Measurements from ENCODE around the gene SERINC5.

DNA sequence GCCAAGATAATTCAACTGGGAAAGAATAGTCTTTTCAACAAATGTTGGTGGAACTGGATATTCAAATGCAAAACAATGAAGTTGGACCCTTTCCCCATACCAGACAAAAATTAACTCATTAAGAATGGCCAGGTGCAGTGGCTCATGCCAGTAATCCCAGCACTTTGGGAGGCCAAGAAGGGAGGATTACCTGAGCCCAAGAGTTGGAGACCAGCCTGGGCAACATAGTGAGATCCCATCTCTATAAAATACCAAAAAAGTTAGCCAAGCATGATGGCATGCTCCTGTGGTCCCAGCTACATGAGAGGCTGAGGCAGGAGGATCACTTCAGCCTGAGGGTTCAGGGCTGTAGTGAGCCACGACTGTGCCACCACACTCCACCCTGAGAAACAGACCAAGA, 24.2 kb downstream of the SERINC5 start:
- no peak for TF ChIP-seq EZH2 (IDR thresholded peaks at IDR 0.05; ENCODE audit: low read length, unreplicated experiment)
- TF ChIP-seq, protein P1, sequence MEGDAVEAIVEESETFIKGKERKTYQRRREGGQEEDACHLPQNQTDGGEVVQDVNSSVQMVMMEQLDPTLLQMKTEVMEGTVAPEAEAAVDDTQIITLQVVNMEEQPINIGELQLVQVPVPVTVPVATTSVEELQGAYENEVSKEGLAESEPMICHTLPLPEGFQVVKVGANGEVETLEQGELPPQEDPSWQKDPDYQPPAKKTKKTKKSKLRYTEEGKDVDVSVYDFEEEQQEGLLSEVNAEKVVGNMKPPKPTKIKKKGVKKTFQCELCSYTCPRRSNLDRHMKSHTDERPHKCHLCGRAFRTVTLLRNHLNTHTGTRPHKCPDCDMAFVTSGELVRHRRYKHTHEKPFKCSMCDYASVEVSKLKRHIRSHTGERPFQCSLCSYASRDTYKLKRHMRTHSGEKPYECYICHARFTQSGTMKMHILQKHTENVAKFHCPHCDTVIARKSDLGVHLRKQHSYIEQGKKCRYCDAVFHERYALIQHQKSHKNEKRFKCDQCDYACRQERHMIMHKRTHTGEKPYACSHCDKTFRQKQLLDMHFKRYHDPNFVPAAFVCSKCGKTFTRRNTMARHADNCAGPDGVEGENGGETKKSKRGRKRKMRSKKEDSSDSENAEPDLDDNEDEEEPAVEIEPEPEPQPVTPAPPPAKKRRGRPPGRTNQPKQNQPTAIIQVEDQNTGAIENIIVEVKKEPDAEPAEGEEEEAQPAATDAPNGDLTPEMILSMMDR (conservative IDR thresholded peaks at IDR 0.05; ENCODE audit: low read depth, low read length): no peak
